ENCODE data around the gene ROR2. TPM values are rescaled to one million over a fixed set of nuclear protein-coding genes. Genes with fewer than 3 reads are reported as not detected.

The ROR2 gene
- total RNA-seq, 1 experiment from 2014 or later = 2.7 TPM

DNA sequence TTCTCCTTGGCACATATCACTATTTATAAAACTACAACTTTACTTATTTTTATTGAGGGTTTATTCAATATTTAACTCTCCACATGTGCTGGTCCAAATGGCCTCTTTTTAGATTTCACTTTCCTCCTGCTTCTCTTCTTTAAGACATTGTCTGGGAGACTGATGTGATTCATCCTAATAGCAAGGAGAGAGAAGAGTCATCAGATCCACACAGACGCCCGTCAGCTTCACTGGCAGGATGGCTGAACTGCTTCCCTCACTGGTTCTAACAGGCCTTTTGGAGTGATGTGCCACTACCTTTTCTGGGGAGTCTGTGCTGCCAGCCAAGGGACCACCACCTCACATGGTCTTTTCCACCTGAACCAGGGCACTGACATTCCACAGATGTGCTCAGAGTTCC, 16.5 kb upstream of the ROR2 start:
- Histone ChIP-seq H3K23me2 (ENCODE audit: insufficient read length, low read depth, low read length, poor library complexity, severe bottlenecking) (no peaks in the 10 kb centered on the region), H3K27me3 (ENCODE audit: insufficient read depth, low read length) (no peaks in the 10 kb centered on the region), H3K23ac (ENCODE audit: insufficient read length, low read depth, low read length) (no peak overlapping the region), H2BK20ac (ENCODE audit: low read depth, low read length, poor library complexity, severe bottlenecking) (no peak overlapping the region), H3K14ac (ENCODE audit: insufficient read depth, low read length) (no peak overlapping the region), H2BK5ac (ENCODE audit: insufficient read length, low read length) (no peak overlapping the region), H3K9ac (ENCODE audit: extremely low read depth, insufficient read length, low read length) (no peak overlapping the region), H4K5ac (ENCODE audit: insufficient read length, low read depth, low read length) (no peak overlapping the region), H3K4me1 (ENCODE audit: insufficient read depth, low read length) (no peaks in the 10 kb centered on the region), H3K4ac (ENCODE audit: low read depth, low read length) (no peak overlapping the region), H3K79me1 (ENCODE audit: insufficient read depth, low read depth, low read length, poor library complexity, severe bottlenecking) (no peaks in the 10 kb centered on the region), H3K56ac (ENCODE audit: insufficient read length, low read depth, low read length) (no peak overlapping the region), H3K18ac (ENCODE audit: insufficient read length, low read depth, low read length) (no peak overlapping the region), H2BK15ac (ENCODE audit: low read depth, low read length) (no peak overlapping the region), H3K4me2 (ENCODE audit: insufficient read depth, insufficient read length, low read length) (no peak overlapping the region), H2BK12ac (ENCODE audit: insufficient read length, low read depth, low read length) (no peak overlapping the region), H3K9me3 (ENCODE audit: control insufficient read depth, low read depth, low read length) (no peaks in the 10 kb centered on the region), H4K20me1 (ENCODE audit: control insufficient read depth, insufficient read depth, insufficient read length) (no peaks in the 10 kb centered on the region), H2AFZ (ENCODE audit: low read length) (no peak overlapping the region), H3K27ac (ENCODE audit: insufficient read length, low read depth, low read length) (no peak overlapping the region), H4K8ac (replicated peaks; ENCODE audit: insufficient read length, low read depth, low read length) (no peak overlapping the region), H3K79me2 (ENCODE audit: insufficient read depth, low read length) (no peaks in the 10 kb centered on the region), H4K91ac (ENCODE audit: insufficient read length, low read depth, low read length) (no peak overlapping the region), H2AK5ac (ENCODE audit: insufficient read length, low read length) (no peak overlapping the region), H2BK120ac (ENCODE audit: low read depth, low read length, poor library complexity, severe bottlenecking) (no peak overlapping the region), H3T11ph (ENCODE audit: low read length) (no peak overlapping the region)
- DNase-seq = no peak
- H3K9me3 Mint-ChIP-seq = peaks cover 2% of the 10 kb centered on the region in 2 experiments; a peak in 1 of 5 replicates
- H3K27ac Mint-ChIP-seq = peak overlapping the region in 1 of 3 experiments; percentile 18; a peak in 1 of 7 replicates
- no peak overlapping the region for H3K4me3 Mint-ChIP-seq
- peaks cover 3% of the 10 kb centered on the region for H3K27me3 Mint-ChIP-seq (ENCODE audit: low read depth)
- no CpG with 5 or more reads among the region's 2 CpGs for WGBS (ENCODE audit: extremely low coverage, insufficient read length, low lambda C conversion rate)
- H3K4me1 Mint-ChIP-seq = no peaks in the 10 kb centered on the region
- H3K36me3 Mint-ChIP-seq (ENCODE audit: insufficient read depth in 1 of 3, low read depth in 3 of 3) = peaks cover 0 to 4% (median 0%) of the 10 kb centered on the region in 3 experiments; a peak in 1 of 7 replicates
- TF ChIP-seq, protein P1, sequence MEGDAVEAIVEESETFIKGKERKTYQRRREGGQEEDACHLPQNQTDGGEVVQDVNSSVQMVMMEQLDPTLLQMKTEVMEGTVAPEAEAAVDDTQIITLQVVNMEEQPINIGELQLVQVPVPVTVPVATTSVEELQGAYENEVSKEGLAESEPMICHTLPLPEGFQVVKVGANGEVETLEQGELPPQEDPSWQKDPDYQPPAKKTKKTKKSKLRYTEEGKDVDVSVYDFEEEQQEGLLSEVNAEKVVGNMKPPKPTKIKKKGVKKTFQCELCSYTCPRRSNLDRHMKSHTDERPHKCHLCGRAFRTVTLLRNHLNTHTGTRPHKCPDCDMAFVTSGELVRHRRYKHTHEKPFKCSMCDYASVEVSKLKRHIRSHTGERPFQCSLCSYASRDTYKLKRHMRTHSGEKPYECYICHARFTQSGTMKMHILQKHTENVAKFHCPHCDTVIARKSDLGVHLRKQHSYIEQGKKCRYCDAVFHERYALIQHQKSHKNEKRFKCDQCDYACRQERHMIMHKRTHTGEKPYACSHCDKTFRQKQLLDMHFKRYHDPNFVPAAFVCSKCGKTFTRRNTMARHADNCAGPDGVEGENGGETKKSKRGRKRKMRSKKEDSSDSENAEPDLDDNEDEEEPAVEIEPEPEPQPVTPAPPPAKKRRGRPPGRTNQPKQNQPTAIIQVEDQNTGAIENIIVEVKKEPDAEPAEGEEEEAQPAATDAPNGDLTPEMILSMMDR (conservative IDR thresholded peaks at IDR 0.05) = no peak
